Activated naive CD8-positive, alpha-beta T cell treated with anti-CD3 and anti-CD28 coated beads for 36 hours (primary cell): ENCODE data around the gene PTPRJ. TPM values are rescaled to one million over a fixed set of nuclear protein-coding genes. Genes with fewer than 3 reads are reported as not detected.
"Not testable (repeated sequence)": the region's sequence is repeated elsewhere in the genome, so short reads cannot be mapped to it uniquely, and the experiment has no call there.

Experiments used
- DNase-seq: peaks from one replicate; pipeline ENCODE4 v3.0.0; 2021
- H3K27ac Mint-ChIP-seq: one replicate; pipeline ENCODE4 v1.8.0; 2022; ENCODE audit warnings: mild to moderate bottlenecking, moderate library complexity, mixed read lengths
- H3K27me3 Mint-ChIP-seq: one replicate; pipeline ENCODE4 v1.8.0; 2022; ENCODE audit warnings: mild to moderate bottlenecking, mixed read lengths
- H3K36me3 Mint-ChIP-seq: one replicate; pipeline ENCODE4 v1.8.0; 2021; ENCODE audit warnings: mild to moderate bottlenecking, mixed read lengths
- H3K4me1 Mint-ChIP-seq: one replicate; pipeline ENCODE4 v1.8.0; 2021; ENCODE audit warnings: mixed read lengths
- H3K4me3 Mint-ChIP-seq: one replicate; pipeline ENCODE4 v1.8.0; 2022; ENCODE audit warnings: mild to moderate bottlenecking, moderate library complexity, mixed read lengths
- H3K9me3 Mint-ChIP-seq: one replicate; pipeline ENCODE4 v1.8.0; 2022; ENCODE audit warnings: mixed read lengths
- total RNA-seq, 2 experiments: library from RNA; stranded (reverse); gene quantifications; one replicate each; pipeline ENCODE4 v1.2.3, GENCODE V29; 2021

The PTPRJ gene
- total RNA-seq: 10 to 100 TPM; 11.8 to 13.1 TPM

DNA sequence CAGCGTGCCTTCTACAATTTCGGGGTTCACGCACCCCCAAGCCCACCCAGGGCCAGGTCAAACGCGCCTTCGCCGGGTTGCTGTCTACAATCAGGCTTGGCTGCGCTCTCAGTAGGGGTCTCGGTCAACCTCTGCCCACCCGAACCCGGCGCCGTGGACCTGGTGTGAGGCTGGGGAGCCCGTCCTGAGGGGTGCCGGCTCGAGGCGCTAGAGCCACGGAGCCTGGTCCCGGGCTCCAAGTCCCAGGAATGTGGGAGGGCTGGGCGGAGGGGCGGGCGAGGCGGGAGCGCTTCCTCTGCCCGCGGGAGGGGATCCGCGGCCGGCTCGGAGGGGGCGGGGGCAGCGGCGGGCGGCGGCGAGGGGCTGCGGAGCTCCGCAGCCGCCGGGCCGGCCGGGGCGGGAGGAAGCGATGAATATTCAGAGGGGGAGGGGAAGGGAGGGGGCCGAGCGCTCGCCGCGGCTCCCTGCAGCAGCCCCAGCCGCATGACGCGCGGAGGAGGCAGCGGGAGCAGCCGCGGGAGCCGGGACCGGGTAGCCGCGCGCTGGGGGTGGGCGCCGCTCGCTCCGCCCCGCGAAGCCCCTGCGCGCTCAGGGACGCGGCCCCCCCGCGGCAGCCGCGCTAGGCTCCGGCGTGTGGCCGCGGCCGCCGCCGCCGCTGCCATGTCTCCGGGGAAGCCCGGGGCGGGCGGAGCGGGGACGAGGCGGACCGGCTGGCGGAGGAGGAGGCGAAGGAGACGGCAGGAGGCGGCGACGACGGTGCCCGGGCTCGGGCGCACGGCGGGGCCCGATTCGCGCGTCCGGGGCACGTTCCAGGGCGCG, at the start of gene PTPRJ:
Gene PTPRJ (plus strand): TSS at position 472 of the 819 bp plus-strand sequence. CDS start 354 bp downstream, outside the sequence.
- Mint-ChIP-seq H3K9me3 (no peaks in the 10 kb centered on the region), H3K36me3 (peaks cover 7% of the 10 kb centered on the region)

DNA sequence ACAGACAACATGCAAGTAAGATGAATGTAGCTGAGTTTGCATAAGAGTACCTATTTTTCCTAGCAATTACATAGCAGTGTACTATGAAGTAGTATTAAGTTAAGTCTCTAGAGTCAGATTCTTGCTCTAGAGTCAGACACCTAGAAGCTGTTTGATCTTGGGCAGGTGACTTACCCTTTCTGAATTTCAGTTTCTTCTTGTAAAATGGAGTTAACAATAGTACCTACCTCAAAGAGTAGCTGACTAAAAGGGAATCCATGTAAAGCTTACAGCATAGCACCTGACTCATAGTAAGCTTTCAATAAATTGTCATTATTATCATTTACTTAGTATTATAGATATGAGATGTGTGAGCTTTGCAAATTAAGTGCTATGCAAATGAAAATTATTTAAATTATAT, 47.8 kb upstream of the PTPRJ start:
- no peaks in the 10 kb centered on the region for H3K36me3 Mint-ChIP-seq
- no peak for DNase-seq
- no peaks in the 10 kb centered on the region for H3K9me3 Mint-ChIP-seq
- peaks cover 15% of the 10 kb centered on the region for H3K4me1 Mint-ChIP-seq
- H3K27me3 Mint-ChIP-seq: no peaks in the 10 kb centered on the region
- no peak overlapping the region for H3K27ac Mint-ChIP-seq
- no peak overlapping the region for H3K4me3 Mint-ChIP-seq

More for the DNA sequence above, at the start of gene PTPRJ:
- H3K27me3 Mint-ChIP-seq: no peaks in the 10 kb centered on the region
- H3K4me1 Mint-ChIP-seq: peaks cover 24% of the 10 kb centered on the region
- H3K27ac Mint-ChIP-seq: no peak within 1 kb of the TSS
- peak within 1 kb of the TSS; percentile 91 for H3K4me3 Mint-ChIP-seq
- DNase-seq: peak; percentile 64

DNA sequence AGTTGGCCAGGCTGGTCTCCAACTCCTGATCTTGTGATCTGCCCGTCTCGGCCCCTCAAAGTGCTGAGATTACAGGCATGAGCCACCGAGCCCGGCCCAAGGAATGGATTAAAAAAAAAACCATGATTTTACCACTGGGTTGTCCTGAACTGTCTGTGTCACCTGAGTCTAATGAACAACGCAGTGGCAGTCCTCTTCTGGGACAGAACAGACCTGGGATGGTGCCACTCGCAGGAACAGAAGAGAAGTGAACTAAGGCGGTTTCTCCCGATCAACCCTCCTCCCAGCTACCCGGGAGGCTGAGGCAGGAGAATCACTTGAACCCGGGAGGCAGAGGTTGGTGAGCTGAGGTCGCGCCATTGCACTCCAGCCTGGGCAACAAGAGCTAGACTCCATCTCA, 46.6 kb upstream of the PTPRJ start:
- not testable (repeated sequence) for DNase-seq, H3K9me3 Mint-ChIP-seq, H3K4me3 Mint-ChIP-seq, H3K27me3 Mint-ChIP-seq, H3K27ac Mint-ChIP-seq, H3K36me3 Mint-ChIP-seq
- peaks cover 11% of the 10 kb centered on the region for H3K4me1 Mint-ChIP-seq

DNA sequence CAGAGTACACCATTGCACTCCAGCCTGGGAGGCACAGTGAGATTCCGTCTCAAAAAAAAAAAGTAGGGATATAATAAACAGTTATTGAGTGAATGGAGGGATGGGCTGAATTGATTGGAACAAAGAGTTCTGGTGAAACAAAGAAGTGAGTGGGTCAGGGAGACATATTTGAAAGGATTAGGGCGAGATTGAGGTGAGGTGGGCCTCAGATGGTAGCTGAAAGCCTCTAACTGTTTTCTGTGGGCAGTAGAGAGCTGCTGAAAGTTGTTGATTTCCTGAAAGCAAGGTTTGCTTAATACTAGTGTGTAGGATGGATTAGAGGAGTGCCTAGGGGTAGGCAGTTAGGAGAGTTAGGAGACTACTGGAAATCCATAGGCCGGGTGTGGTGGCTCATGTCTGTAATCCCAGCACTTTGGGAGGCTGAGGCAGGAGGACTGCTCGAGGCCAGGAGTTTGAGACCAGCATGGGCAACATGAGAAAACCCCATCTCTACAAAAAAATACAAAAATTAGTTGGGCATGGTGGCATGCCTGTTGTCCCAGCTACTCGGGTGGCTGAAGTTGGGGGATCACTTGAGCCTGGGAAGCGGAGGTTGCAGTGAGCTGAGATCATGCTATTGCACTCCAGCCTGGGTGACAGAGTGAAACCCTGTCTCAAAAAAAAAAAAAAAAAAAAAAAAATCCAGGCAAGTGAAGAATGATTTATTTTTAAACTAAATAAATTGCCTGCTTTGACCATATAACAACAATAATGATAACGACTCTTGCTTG, 41.4 kb upstream of the PTPRJ start:
- H3K4me3 Mint-ChIP-seq: no peak overlapping the region
- no peaks in the 10 kb centered on the region for H3K9me3 Mint-ChIP-seq
- H3K36me3 Mint-ChIP-seq: no peaks in the 10 kb centered on the region
- no peak for DNase-seq
- no peaks in the 10 kb centered on the region for H3K27me3 Mint-ChIP-seq
- peaks cover 13% of the 10 kb centered on the region for H3K4me1 Mint-ChIP-seq
- no peak overlapping the region for H3K27ac Mint-ChIP-seq

DNA sequence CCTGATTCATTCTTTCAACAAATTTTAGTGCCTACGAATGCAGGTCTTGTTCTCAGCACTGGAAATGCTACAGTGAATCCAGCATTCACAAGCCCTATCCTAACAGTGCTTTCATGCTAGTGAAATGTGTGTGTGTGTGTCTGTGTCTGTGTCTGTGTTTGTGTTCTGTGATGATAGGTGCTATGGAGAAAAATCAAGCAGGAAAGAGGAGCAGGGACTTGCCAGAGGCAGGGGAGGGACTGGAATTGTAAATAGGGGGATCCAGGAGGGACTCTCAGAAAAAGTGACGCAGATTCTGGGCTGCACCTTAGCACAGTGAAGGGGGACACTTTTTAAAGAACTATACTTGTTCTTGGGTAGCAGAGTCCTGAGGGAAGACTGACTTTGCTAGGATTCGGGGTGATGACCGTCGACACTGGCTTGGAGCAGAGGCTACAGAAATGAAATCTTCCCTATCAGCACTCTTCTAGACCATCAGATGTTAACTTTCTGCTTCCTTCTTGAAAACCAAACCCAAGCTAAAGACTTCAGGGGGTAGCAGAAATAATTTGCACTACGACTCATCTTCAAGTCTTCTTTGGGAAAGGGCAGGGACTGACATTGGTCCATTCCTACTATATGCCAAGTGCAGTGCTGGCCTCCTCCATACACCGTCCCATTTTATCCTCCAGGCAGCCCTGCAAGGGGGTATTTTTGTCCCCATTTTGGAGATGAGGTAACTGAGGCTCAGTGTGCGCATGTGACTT, 39.3 kb upstream of the PTPRJ start:
- H3K27me3 Mint-ChIP-seq: no peaks in the 10 kb centered on the region
- no peak overlapping the region for H3K4me3 Mint-ChIP-seq
- no peak overlapping the region for H3K27ac Mint-ChIP-seq
- H3K4me1 Mint-ChIP-seq: peaks cover 9% of the 10 kb centered on the region
- DNase-seq: no peak
- no peaks in the 10 kb centered on the region for H3K9me3 Mint-ChIP-seq
- H3K36me3 Mint-ChIP-seq: no peaks in the 10 kb centered on the region

DNA sequence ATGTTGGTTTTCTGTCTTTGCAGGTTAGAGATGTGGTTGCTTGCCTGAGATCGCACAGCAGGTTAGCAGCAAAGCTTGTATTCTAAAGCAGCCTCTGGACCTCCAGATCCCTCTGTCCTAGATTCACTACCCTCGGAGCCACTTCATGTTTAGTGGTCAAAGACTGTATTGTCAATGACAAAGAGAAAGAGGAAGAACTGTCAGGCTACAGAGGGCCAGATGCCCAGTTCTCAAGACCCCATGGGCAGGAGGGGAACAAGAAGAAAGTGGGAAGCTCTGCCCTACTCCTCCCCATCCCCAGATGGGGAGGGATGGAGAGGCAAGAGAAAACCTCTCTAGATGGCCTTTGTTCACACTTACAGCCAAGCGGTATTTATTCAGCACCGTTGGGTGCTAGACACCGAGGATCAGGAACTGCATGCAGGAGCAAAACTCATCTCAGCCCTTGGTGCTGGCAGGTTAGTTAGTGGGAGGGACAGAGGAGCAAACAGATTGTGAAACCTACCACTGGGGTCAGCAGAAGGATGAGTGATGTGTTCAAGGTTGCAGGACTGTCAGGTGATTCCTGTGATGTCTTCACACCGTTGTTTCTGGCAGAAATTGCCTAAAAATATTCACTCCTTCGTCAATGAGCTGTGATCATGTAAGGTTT, 38.3 kb upstream of the PTPRJ start:
- Mint-ChIP-seq H3K4me3 (no peak overlapping the region), H3K9me3 (no peaks in the 10 kb centered on the region), H3K4me1 (peaks cover 15% of the 10 kb centered on the region), H3K27ac (no peak overlapping the region), H3K36me3 (no peaks in the 10 kb centered on the region), H3K27me3 (no peaks in the 10 kb centered on the region)
- no peak for DNase-seq

DNA sequence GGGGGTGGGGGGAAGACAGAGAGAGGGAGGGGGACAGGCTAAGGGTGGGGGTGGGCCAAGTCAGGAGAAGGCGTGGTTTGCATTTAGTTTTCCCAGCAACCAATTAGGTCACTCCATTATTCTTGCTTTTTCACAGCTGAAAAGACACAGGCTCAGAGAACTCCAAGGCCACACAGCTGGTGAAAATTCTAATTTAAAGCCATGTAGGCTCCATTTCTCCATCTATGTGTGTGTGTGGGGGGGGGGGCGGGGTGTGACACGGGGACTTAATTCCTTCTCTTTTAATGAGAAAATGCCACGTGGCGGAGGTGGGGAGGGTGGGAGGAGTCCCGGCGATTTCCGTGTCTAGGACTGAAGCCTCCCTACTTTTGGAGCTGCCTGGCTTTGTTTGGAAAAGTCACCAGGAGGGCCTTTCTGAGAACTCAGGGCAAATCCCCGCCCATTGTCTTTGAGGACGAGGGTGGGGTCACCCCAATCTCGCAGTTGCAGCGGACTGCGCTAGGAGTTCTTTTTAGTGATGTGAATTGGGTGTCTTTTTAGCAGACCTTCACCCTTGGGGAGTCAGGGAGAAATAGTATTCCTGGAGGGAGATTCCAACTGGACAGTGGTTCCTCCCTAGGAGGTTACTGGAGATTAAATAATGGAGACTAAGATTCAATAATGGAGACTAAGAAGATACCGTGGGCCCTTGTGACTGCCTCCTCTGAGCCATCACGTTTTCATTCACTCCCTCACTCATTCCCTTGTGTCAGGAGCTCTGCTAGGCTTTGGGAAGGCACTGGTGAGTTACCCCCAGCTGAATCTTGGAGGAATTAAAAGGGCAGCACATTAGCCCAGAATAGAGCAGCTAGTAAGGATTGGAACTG, 36.4 kb upstream of the PTPRJ start:
- DNase-seq: no peak
- no peak overlapping the region for H3K27ac Mint-ChIP-seq
- no peak overlapping the region for H3K4me3 Mint-ChIP-seq
- H3K9me3 Mint-ChIP-seq: no peaks in the 10 kb centered on the region
- H3K36me3 Mint-ChIP-seq: no peaks in the 10 kb centered on the region
- H3K4me1 Mint-ChIP-seq: peaks cover 19% of the 10 kb centered on the region
- H3K27me3 Mint-ChIP-seq: no peaks in the 10 kb centered on the region

DNA sequence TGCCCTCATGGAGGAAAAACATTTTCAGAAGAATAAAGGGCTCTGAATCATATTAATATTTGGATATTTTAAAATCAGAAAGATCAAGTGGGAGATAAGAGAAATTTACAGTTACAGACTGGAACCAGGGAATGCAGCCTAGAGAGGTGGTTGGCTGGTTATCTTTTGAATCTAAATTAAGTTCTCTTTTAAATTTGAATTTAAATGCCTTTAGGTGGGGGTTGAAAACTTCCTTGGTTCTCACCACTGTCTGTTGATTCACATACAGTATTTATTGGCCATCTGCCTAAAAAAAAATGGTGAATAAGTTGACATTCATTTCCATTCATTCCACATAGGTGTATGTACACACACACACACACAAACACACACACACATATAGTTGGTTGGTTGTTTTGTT, 35.7 kb upstream of the PTPRJ start:
- no peaks in the 10 kb centered on the region for H3K27me3 Mint-ChIP-seq
- H3K36me3 Mint-ChIP-seq: peaks cover 1% of the 10 kb centered on the region
- H3K4me3 Mint-ChIP-seq: no peak overlapping the region
- no peak for DNase-seq
- H3K27ac Mint-ChIP-seq: no peak overlapping the region
- no peaks in the 10 kb centered on the region for H3K9me3 Mint-ChIP-seq
- peaks cover 18% of the 10 kb centered on the region for H3K4me1 Mint-ChIP-seq

DNA sequence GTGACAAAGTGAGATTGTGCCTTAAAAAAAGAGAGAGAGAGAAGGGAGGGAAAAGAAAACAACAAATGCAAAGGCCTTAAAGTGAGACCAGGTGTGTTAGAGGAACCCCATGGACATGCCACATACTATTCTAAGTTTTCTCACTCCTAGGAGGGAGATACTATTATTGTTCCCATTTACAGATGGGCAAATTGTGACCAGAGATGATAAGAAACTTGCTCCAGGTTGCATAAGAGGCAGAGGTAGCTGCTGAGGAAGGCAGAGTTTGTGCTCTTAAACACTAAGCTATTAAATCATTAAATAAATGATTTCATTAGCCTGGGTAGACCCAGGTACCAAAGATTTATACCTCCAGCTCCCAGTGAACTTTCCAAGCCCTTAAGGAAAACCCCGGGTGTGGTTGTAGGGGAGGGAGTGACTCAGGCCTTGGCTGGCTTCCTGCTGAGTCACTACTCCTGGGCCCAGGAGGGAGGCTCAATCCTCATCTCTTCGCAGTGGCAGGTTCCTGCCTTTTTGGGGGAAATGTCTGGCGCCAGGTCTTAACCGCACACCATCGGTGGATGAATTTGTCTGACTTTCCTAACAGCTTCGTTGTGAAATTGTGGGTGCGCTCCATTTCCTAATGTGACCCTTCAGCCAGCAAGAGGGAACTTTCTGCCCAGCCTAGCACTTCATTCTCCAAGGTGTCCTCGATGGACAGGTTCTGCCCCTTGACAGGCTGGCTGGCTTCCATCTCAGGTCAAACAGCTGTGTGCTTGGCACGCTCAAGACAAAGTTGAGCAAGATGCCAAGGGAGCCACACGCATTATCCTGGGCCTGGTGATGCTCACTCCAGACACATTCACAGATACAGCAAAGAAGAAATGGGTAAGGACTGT, 33.4 kb upstream of the PTPRJ start:
- Mint-ChIP-seq H3K36me3 (peaks cover 2% of the 10 kb centered on the region), H3K4me3 (no peak overlapping the region), H3K27me3 (no peaks in the 10 kb centered on the region), H3K4me1 (peaks cover 28% of the 10 kb centered on the region), H3K9me3 (no peaks in the 10 kb centered on the region), H3K27ac (no peak overlapping the region)
- peak; percentile 37 for DNase-seq

DNA sequence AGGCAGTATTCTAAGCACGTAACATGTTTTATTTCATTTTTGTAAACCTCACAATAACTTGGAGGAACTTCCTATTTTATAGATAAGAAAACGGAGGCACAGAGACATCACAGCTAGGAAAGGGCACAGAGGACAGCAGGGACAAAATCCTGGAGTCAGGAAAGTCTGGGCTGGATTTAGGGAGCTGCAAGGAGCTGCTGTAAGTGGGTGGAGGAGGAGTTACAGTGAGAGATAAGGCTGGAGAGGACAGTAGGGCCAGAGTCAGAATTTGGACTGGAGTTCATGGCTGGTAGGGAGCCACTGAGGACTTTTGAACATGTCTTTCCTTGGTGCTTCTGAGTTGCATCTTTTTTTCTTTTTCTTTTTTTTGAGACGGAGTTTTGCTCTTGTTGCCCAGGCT, 32.2 kb upstream of the PTPRJ start:
- H3K36me3 Mint-ChIP-seq: peaks cover 2% of the 10 kb centered on the region
- no peak overlapping the region for H3K4me3 Mint-ChIP-seq
- no peaks in the 10 kb centered on the region for H3K27me3 Mint-ChIP-seq
- H3K4me1 Mint-ChIP-seq: peaks cover 27% of the 10 kb centered on the region
- no peak for DNase-seq
- no peak overlapping the region for H3K27ac Mint-ChIP-seq
- no peaks in the 10 kb centered on the region for H3K9me3 Mint-ChIP-seq

DNA sequence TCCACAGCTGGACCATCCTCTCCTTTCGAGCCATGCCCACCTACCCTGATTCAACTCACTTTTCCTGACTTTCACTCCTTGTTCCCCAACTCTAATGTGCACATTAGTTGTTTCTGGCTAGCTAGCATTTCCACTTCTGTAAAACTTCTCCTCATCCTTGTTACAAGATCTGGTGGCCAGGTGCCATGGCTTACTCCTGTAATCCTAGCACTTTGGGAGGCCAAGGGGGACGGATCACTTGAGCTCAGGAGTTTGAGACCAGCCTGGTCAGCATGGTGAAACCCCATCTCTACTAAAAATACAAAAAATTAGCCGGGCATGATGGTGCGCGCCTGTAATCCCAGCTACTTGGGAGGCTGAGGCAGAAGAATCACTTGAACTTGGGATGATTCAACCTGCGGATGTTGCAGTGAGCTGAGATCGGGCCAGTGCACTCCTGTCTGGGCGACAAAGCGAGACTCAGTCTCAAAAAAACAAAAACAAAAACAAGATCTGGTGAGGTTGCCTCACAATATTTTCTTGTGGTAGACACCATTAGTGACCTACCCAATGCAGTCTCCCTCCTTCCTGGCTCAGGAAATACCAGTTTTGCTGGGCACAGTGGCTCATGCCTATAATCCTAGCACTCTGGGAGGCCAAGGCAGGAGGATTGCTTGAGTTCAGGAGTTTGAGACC, 31.2 kb upstream of the PTPRJ start:
- Mint-ChIP-seq H3K27ac (peak overlapping the region; percentile 70), H3K4me1 (peaks cover 27% of the 10 kb centered on the region)
- H3K27me3 Mint-ChIP-seq, H3K36me3 Mint-ChIP-seq, H3K9me3 Mint-ChIP-seq, H3K4me3 Mint-ChIP-seq, DNase-seq: not testable (repeated sequence)

DNA sequence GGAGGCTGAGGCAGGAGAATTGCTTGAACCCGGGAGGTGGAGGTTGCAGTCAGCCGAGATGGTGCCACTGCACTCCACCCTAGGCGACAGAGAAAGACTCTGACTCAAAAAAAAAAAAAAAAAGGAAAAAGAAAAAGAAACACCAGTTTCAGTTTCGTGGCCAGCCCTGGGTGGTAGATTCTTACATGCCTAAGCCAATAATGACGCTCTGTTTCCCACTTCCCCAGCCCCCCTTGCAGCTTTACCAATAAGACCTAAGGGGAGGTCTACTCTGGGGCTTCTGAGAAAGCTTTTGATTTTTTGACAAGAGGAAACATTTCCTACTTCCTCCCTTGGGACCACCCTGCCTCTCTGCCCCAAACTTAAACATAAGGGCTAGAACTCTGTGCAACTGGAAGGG, 30.0 kb upstream of the PTPRJ start:
- DNase-seq: peak; percentile 72
- peaks cover 2% of the 10 kb centered on the region for H3K36me3 Mint-ChIP-seq
- peak overlapping the region; percentile 27 for H3K4me3 Mint-ChIP-seq
- H3K9me3 Mint-ChIP-seq: no peaks in the 10 kb centered on the region
- H3K4me1 Mint-ChIP-seq: peaks cover 30% of the 10 kb centered on the region
- no peaks in the 10 kb centered on the region for H3K27me3 Mint-ChIP-seq
- H3K27ac Mint-ChIP-seq: peak overlapping the region; percentile 85

DNA sequence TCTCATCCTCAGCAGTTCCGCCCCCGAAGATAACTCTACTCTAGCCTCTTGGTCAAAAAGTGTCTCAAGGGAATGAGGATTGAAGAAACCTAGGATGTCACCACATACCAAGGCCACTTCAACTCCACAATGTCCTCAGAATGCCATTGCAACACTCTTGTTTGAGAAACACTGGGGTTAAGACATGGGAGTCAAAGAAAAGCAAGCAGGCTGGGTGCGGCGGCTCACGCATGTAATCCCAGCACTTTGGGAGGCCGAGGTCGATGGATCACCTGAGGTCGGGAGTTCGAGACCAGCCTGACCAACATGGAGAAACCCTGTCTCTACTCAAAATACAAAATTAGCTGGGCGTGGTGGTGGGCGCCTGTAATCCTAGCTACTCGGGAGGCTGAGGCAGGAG, 28.9 kb upstream of the PTPRJ start:
- not testable (repeated sequence) for H3K9me3 Mint-ChIP-seq, H3K27me3 Mint-ChIP-seq, DNase-seq, H3K4me3 Mint-ChIP-seq, H3K36me3 Mint-ChIP-seq
- H3K27ac Mint-ChIP-seq: peak overlapping the region; percentile 20
- peaks cover 31% of the 10 kb centered on the region for H3K4me1 Mint-ChIP-seq
